NCI-H2029 treated with DMSO at 0.1 percent for 48 hours (cell line): ENCODE measurements around the gene KLC3.

ENCODE experiments used
- DNase-seq: peaks from one replicate; lab custom pipeline; 2025; lab: John Stamatoyannopoulos, UW

KLC3 gene

DNA sequence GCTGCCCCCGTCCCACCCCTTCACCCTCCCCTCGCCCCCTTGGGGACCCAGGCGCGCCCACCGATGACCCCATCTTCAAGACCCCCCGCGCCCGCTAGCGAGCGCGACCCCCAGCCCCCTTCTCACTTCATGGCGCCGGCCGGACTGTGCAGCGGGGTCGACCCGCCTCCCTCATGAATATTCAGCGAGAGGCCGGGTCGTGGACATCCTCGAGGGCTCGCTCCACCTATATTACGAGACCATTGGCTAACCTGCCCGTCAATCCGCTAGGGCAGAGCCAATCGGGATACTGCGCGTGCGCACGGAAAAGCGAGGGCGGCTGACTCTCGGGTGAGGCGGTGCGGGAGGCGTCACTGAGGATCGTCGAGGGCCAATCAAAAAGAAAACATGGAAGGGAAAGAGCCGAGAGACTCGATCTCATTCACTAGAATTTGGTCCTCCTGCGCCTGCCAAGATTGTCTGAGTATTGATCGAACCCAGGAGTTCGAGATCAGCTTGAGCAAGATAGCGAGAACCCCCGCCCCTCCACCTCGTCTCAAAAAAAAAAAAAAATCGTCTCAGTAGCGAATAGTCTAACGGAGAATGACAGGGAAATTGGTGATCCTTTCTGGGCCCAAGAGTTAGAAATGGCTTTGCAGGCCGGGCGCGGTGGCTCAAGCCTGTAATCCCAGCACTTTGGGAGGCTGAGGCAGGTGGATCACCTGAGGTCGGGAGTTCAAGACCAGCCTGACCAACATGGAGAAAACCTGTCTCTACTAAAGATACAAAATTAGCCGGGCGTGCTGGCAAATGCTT, 30.1 kb downstream of the KLC3 start, which contains the start of gene ERCC2:
Gene ERCC2 (minus strand): TSS at position 164 of the 795 bp plus-strand sequence. CDS start 33 bp downstream, at position 131.
- peak; percentile 89 for DNase-seq

DNA sequence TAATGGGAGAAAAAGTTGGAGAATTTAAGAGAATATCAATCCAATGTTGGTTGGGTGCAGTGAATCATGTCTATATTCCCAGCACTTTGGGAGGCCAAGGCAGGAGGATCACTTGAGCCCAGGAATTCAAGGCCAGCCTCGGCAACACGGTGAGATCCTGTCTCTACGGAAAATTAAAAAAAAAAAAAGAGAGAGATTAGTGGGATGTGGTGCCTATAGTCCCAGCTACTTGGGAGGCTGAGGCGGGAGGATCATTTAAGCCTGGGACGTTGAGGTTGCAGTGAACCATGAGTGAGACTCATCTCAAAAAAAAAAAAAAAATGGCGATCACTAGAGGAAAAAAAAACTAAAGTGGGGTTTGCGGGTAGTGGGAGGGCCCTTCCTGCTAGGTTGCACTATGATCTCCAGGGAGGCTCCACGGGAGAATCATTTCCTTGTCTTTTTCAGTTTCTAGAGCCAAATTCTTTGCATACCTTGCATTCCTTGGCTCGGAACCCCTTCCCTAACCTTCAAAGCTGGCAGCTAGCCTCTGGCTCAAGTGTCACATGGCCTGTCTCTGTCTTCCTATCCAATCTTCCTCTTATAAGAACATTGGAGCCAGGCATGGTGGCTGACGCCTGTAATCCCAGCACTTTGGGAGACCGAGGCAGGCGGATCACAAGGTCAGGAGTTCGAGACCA, 35.6 kb downstream of the KLC3 start:
- no peak for DNase-seq

DNA sequence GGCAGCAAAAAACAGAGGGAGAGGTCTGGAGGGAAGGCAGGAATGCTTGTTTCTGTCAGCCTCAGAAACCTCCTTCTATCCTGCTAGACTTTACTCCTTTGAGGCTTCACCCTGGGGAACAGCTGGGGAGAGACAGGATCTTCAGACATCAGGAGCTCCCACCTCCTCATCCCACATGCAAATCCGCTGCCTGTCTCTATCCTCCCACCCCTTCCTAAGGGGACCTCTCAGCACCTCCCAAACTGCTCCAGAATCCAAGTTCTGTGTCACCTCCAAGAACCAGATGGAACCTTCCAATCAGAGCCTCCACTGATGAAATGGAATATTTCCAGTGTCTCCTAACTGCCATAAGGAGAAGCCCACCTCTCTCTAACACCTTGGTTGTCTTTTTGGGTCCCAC, 39.6 kb downstream of the KLC3 start:
- no peak for DNase-seq

DNA sequence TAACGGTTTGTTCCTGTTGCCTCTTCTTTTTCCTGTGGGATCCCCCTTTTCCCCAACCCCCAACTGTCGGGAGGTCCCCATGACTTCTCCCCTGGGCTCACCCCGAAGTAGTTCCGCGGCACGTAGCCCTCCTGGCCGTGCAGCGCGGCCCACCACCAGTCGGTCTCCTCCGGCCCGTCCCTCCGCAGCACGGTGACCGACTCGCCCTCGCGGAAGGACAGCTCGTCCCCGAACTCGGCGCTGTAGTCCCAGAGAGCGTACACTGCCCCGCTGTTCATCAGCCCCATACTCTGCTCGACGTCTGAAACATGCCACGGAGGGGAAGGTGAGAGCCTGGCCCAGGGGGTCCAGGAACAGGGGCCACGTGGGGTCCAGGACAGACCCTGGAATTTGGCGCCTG, 41.9 kb downstream of the KLC3 start:
- no peak for DNase-seq

DNA sequence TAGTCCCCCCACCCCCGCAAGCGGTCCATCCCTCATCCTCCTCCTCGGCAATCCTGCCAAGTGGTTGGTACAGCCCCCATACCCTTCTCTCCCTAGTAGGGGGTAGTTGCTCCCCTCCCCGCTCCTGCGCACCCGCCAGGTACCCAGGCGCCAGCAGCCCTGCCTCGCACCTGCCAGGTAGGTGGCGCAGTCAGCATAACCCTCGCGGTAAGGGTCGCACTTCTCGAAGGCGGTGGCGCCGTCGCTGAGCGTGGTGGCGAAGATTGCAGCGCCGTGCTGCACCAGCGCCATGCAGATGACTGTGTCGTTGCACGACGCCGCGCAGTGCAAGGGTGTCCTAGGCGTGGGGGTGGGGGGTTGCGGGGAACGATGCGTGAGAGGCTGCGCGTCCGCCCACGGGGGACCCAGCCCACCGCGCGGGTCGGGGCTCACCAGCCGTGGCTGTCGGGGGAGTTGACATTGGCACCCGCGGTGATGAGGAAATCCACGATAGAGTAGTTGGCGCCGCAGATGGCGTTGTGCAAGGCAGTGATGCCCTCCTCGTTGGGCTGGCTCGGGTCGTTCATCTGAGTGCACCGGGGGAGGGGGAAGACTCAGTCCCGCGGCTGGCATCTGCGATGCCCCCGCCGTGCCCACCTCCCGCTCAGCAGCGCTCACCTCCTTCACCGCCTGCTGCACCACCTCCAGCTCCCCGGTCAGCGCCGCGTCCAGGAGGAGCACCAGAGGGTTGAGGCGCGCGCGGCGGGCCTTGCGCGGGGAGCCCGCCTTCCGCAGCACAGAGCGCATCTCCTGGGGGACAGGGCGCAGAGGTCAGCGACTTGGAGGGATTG, 45.1 kb downstream of the KLC3 start:
- no peak for DNase-seq

DNA sequence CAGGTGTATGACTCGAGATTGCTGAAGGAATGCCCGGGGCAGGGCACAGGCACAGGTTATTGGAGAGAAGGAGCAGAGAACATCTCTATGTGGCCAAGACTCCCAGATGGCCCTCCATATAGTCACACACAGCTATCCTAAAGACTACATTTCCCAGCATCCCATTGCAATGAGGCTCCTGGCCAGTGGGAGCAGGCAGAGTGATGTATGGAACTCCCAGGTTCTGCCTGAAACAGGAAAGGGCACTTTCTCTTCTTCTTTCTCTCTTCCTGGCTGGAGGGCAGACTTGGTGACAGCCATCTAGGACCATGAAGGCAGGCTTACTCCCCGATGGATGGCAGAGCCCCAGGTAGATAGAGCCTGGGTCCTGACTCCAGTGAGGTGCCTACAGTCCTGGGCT, 50.8 kb downstream of the KLC3 start:
- no peak for DNase-seq

DNA sequence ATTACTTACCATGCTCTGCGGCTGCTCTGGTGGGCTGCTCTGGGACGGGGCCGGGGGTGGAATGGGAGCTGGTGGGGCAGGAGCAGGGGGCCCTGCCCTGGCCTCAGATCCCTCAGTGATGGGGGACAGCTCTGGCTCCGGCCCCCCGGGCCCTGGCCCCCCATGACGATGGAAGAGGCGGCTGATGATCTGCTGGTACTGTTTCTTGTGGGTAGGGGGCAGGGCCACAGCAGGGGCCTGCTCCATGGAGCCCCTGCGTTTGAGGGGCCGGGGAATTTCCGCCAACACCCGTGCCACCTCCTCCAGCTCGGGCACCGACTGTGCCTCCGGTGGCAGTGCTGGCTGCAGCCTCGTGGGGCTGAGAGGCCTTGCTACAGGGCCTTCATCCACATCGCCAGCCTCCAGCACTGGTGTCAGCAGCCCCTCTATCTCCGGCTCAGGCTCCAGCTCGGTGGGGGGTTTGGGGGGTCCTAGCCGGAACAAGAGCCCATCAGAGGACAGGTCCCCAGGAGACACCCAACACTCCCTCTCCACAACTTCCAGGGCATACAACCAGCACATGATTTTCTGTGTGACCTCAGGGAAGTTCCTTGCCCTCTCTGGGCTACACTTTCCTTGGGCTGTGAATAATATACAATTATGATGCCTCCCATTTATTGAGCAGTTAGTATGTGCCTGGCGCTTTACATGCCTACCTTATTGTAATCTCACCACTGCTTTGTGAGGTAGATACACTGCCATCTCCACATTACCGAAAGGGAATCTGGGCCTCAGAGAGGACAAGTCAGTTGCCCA, 51.5 kb downstream of the KLC3 start:
- DNase-seq, result no peak

DNA sequence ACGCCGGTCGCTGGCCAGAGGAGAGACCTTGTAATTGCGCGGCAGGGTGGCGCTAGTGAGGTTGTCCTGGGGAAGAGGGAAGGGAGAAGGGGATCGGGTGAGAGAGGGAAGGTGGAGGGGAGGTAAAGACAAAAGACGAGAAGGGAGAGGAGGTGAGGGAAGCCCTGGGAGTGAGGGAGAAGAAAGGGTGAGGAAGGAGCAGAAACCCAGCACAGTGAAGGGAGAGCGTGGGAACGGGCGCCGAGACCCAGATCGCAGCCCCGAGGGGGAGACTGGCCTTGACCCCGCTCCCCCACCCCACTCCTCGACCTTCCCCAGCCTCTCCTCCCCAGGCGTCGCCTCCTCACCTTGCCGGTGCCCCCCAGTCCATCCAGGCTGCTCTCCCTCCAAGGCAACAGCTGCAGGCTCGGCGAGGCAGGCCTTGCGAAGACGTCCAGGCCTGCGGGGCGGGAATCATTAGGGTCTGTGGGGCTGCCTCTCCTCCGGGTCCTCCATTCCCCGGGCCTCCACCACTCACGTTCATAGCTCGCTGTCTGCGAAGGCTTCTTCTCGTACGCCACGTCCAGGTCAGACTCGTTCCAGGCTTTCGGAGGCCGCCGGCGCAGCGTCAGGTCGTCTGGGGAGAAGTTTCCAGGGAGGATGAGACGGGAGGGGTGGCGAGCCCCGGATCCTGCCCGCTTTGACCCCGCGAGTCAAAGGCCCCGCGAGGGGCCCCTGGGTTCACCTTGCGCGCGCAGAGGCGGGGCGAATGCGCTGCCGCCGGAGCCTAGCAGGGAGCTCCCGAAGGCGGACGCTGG, 55.5 kb downstream of the KLC3 start:
- no peak for DNase-seq

DNA sequence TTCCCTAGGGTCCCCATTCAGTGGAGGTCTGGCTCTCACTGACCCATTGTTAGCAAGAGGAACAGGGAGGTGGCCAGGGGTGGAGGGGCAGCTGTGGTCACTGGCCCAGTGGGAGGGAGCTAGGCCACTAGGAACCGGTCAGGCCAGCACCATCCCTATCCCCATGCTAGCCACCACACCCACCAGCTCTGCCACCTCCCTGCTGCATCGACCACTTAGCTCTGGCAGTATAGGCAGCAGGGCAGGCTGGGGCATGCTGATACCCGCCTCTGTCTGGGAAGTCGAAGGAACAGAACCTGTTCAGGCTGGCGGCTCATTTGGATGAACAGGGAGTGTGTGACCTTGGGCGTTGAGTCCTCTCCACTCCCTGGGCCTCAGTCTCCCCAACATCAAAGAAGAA, 59.6 kb downstream of the KLC3 start:
- DNase-seq, result no peak
